Measurements from ENCODE around the gene ARL15. TPM values are rescaled to one million over a fixed set of nuclear protein-coding genes. Genes with fewer than 3 reads are reported as not detected.

The ARL15 gene
- polyA plus RNA-seq, 1 of the 3 experiments (the other 2 are of a cell fraction), result 6.4 TPM

GRCh38 chr5:54098267-54098666 is 212.1 kb downstream of the ARL15 start:
- Histone ChIP-seq H3K9me2 (no peaks in the 10 kb centered on the region), H2AFZ (ENCODE audit: low read depth) (no peak overlapping the region), H3K27me3 (ENCODE audit: insufficient read depth) (no peaks in the 10 kb centered on the region), H3K36me3 (replicated peaks in 1 of 2; ENCODE audit: control insufficient read depth in 1 of 2, insufficient read depth in 2 of 2, low read length in 1 of 2) (no peaks in the 10 kb centered on the region), H3F3A (replicated peaks; ENCODE audit: insufficient read depth) (no peaks in the 10 kb centered on the region), H3K27ac (ENCODE audit: low read depth in 2 of 2, low read length in 1 of 2) (no peak overlapping the region), H3K4me3 (ENCODE audit: low read depth in 2 of 2, low read length in 1 of 2) (no peak overlapping the region), H4K20me1 (ENCODE audit: insufficient read depth) (no peaks in the 10 kb centered on the region), H3K9ac (no peak overlapping the region), H3K4me1 (ENCODE audit: control insufficient read depth in 1 of 2, insufficient read depth in 2 of 2, low read depth in 1 of 2, low read length in 1 of 2) (peaks cover 0 to 2% of the 10 kb centered on the region in 2 experiments; a peak in 2 of 4 replicates), H3K79me2 (ENCODE audit: insufficient read depth) (no peaks in the 10 kb centered on the region), H3K4me2 (no peak overlapping the region), H3K9me3 (no peaks in the 10 kb centered on the region)
- 92% methylated on average over 9 of the region's 9 CpGs for WGBS (ENCODE audit: low lambda C conversion rate)
- CTCF ChIA-PET, result no interaction called here
- no peak for TF ChIP-seq MAX (IDR thresholded peaks at IDR 0.05; ENCODE audit: low read depth)
- no peak for TF ChIP-seq FOSL2 (IDR thresholded peaks at IDR 0.05; ENCODE audit: borderline replicate concordance, low read depth)
- TF ChIP-seq SIN3A (IDR thresholded peaks at IDR 0.05; ENCODE audit: borderline replicate concordance, low read depth, low read length), result no peak
- TF ChIP-seq POLR2AphosphoS5 (IDR thresholded peaks at IDR 0.05; ENCODE audit: low read depth, low read length), result no peak
- TF ChIP-seq TCF12 (IDR thresholded peaks at IDR 0.05), result no peak
- no peak for TF ChIP-seq USF1 (IDR thresholded peaks at IDR 0.05; ENCODE audit: borderline replicate concordance, low read depth)
- TF ChIP-seq REST (IDR thresholded peaks at IDR 0.05; ENCODE audit: low read depth, low read length), result no peak
- no peak for TF ChIP-seq PBX3 (IDR thresholded peaks at IDR 0.05)
- TF ChIP-seq TEAD4 (IDR thresholded peaks at IDR 0.05; ENCODE audit: borderline replicate concordance, insufficient read depth), result no peak
- DNase-seq, result no peak
- POLR2A ChIA-PET, result no interaction called here

GRCh38 chr5:54095969-54096368 is 214.4 kb downstream of the ARL15 start:
- no peak overlapping the region for H3K4me2 ChIP-seq
- H2AFZ ChIP-seq (ENCODE audit: low read depth), result no peak overlapping the region
- no peaks in the 10 kb centered on the region for H3K36me3 ChIP-seq (replicated peaks in 1 of 2; ENCODE audit: control insufficient read depth in 1 of 2, insufficient read depth in 2 of 2, low read length in 1 of 2)
- CTCF ChIA-PET, result no interaction called here
- peaks cover 0 to 16% of the 10 kb centered on the region in 2 experiments; a peak in 3 of 4 replicates for H3K4me1 ChIP-seq (ENCODE audit: control insufficient read depth in 1 of 2, insufficient read depth in 2 of 2, low read depth in 1 of 2, low read length in 1 of 2)
- H3K27me3 ChIP-seq (ENCODE audit: insufficient read depth), result no peaks in the 10 kb centered on the region
- no peaks in the 10 kb centered on the region for H3K79me2 ChIP-seq (ENCODE audit: insufficient read depth)
- DNase-seq, result no peak
- no peak overlapping the region for H3K4me3 ChIP-seq (ENCODE audit: low read depth in 2 of 2, low read length in 1 of 2)
- no peaks in the 10 kb centered on the region for H3F3A ChIP-seq (replicated peaks; ENCODE audit: insufficient read depth)
- H4K20me1 ChIP-seq (ENCODE audit: insufficient read depth), result no peaks in the 10 kb centered on the region
- POLR2A ChIA-PET, result no interaction called here
- H3K9ac ChIP-seq, result no peak overlapping the region
- no peaks in the 10 kb centered on the region for H3K9me2 ChIP-seq
- H3K27ac ChIP-seq (ENCODE audit: low read depth in 2 of 2, low read length in 1 of 2), result no peak overlapping the region
- H3K9me3 ChIP-seq, result no peaks in the 10 kb centered on the region
- no peak for TF ChIP-seq FOXM1 (IDR thresholded peaks at IDR 0.05; ENCODE audit: low read depth)
- no peak for TF ChIP-seq EZH2phosphoT487 (IDR thresholded peaks at IDR 0.05; ENCODE audit: borderline replicate concordance, low read depth)
- no peak for TF ChIP-seq TCF12 (IDR thresholded peaks at IDR 0.05)
- TF ChIP-seq YY1 (IDR thresholded peaks at IDR 0.05; ENCODE audit: low read depth), result no peak
- no peak for TF ChIP-seq CTCF (IDR thresholded peaks at IDR 0.05)
- TF ChIP-seq MEF2A (IDR thresholded peaks at IDR 0.05; ENCODE audit: borderline replicate concordance, low read depth), result no peak
- no peak for TF ChIP-seq ELF1 (IDR thresholded peaks at IDR 0.05)
- TF ChIP-seq EP300 (IDR thresholded peaks at IDR 0.05; ENCODE audit: borderline replicate concordance in 1 of 2, low read depth in 1 of 2, low read length in 1 of 2), result no peak
- no peak for TF ChIP-seq ZBTB33 (IDR thresholded peaks at IDR 0.05; ENCODE audit: borderline replicate concordance, low read depth)
- TF ChIP-seq GATA2 (CRISPR knock-in tag; IDR thresholded peaks at IDR 0.05), result no peak

Data from SK-N-SH (cell line).